Activated naive CD4-positive, alpha-beta T cell treated with anti-CD3 and anti-CD28 coated beads, Interleukin-2, amount 50 U/mL, for 72 hours (primary cell): ENCODE results near the gene GPR75. TPM values are rescaled to one million over a fixed set of nuclear protein-coding genes. Genes with fewer than 3 reads are reported as not detected.

ENCODE experiments used
- ATAC-seq, 2 donors: fragments of 150-1000 bp; cut with Tn5 transposase; 2 replicates each; pipeline ENCODE4 v1.10.0; 2021; ENCODE audit warnings: mild to moderate bottlenecking in 2 of 2, moderate library complexity in 2 of 2
- DNase-seq, 2 donors: peaks; one replicate each; pipeline ENCODE4 v3.0.0; 2021 to 2022; ENCODE audit warnings: low spot score in 2 of 2
- H3K27ac Mint-ChIP-seq, 2 donors: one replicate each; pipeline ENCODE4 v1.8.0; 2022; ENCODE audit warnings: mild to moderate bottlenecking in 2 of 2, mixed read lengths in 2 of 2
- H3K36me3 Mint-ChIP-seq, 2 donors: one replicate each; pipeline ENCODE4 v1.8.0; 2022; ENCODE audit warnings: mixed read lengths in 2 of 2
- H3K9me3 Mint-ChIP-seq, 2 donors: one replicate each; pipeline ENCODE4 v1.8.0; 2022; ENCODE audit warnings: mixed read lengths in 2 of 2
- total RNA-seq, 2 donors: library from RNA; stranded (reverse); gene quantifications; one replicate each; pipeline ENCODE4 v1.2.3, GENCODE V29; 2022

GPR75 gene
- under 1 TPM; 0.55 to 0.91 TPM for total RNA-seq

DNA sequence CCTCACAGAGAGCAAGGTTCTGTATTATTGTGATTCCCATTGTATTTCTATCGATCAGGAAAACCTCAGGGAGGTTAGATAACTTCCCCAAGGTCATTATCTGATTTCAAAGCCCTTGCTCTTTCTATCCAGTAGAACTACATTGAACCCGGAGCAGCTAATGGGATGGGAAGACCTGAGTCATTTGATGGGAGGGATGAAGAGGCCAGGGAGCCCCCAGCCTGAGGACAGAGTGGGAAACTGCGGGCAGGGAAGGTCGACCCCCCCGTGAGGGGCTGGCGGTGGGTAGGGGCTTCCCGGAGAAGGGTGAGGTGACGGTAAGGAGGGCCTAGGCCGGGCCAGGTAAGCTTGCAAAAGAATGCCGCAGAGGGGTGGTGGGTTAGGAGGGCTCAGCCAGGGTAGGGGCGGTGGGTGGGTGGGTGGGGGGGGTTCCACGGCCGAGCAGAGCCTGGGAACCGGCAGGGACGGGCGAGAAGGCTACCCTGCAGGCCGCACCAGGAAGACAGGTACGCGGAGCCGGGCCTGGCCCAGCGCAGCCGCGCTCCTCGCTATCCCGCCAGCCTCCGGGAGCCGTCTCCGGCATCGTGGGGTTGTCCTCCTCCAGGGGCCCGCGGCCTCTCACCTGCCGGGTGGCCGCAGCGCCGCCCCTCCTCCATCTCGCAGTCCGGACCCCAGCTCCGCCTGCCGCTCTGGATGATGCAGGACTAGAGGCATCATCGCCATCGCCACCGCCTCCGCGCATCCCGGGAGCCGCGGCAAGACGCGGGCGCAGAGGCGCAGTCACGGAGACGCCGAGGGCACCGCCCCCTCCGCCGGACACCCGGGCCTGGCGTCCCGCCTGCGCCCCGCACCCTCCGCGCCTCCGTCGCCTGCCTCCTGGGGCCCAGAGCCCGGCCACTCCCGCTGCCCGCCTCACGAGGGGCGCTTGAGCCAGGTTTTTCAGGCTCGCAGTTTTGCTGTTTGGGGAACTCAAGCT lies at the start of gene GPR75:
TSS of gene GPR75 (minus strand) at position 762 of the 976 bp plus-strand sequence. CDS start 5,211 bp downstream, outside the sequence.
- Mint-ChIP-seq H3K27ac (no peak within 1 kb of the TSS), H3K9me3 (no peaks in the 10 kb centered on the region), H3K36me3 (no peaks in the 10 kb centered on the region)
- DNase-seq (no peak), ATAC-seq (no peak)

DNA sequence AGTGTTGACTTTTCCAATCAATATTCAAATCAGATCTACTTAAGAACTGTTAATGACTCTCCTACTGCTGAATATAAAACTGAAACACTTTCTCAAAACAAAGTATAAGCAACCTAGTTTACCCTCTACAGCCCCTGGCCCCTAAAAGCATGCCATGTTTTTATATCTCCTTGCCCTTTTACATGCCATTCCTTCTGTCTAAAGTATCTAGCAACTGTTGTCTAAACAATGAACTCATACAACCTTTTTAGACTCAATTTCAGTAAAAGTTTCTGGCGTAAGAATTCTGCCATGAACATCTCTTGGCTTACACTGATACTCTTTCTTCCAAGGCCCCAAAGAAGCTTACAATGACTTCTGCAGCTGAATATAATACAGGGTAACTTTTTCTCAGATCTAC lies 47.8 kb upstream of the GPR75 start:
- H3K36me3 Mint-ChIP-seq, result peaks cover 0 to 17% of the 10 kb centered on the region in 2 donors

DNA sequence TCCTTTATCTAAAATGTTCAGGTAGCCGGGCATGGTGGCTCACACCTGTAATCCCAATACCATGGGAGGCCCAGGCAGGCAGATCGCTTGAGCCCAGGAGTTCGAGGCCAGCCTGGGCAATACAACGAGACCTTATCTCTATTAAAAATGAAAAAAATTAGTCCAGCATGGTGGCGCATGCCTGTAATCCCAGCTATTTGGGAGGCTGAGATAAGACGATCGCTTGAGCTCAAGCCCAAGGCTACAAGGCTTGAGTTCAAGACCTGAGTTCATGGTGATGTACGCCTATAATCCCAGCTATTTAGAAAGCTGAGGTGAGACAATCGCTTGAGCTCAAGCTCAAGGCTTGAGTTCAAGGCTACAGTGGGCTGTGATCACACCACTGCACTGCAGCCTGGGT lies 45.6 kb upstream of the GPR75 start:
- Mint-ChIP-seq H3K27ac (no peak overlapping the region), H3K9me3 (no peaks in the 10 kb centered on the region), H3K36me3 (peaks cover 0 to 17% of the 10 kb centered on the region in 2 donors)
- DNase-seq, result no peak
- ATAC-seq, result no peak

More for the DNA sequence above, 47.8 kb upstream of the GPR75 start:
- Mint-ChIP-seq H3K27ac (peak overlapping the region; percentile 8 to 15), H3K9me3 (no peaks in the 10 kb centered on the region)
- DNase-seq (no peak), ATAC-seq (no peak)

DNA sequence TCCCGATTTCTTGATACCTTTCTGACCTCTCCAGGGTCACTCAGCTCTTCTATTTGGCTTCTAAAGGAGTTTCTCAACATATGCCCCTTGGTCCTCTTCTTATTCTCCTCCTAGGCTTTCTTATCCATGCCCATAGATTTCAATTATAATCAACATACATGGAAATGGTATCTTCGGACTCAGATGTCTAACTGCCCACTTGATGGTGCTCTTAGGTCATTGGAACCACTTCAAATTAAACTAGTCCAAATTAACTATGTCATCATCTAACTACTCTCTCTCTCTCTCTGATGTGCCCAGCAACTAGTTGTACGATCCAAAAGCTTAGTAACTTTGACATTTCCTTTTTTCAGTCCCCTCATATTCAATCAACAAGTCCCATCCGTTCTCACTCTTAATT lies 43.2 kb upstream of the GPR75 start:
- Mint-ChIP-seq H3K9me3 (no peaks in the 10 kb centered on the region), H3K27ac (peak overlapping the region; percentile 5 to 38), H3K36me3 (peaks cover 0 to 17% of the 10 kb centered on the region in 2 donors)
- DNase-seq (no peak), ATAC-seq (no peak)

DNA sequence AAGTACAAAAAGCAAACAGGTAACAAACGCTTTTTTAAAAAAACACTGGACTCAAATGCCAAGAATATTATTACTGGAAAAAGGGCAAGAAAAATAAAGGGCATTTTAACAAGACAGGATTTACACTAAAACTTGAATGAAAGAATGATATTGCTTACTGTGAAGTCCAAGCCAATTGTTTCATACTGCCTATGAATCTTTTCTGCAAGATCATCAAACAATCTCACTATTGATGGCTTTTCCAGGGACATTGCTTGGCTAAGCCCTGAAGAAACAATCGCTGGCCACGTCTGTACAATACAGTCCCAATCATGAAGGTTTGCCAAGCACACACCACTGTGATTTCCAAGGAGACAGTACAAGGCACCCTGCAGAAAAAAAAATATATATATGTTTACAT lies 41.4 kb upstream of the GPR75 start:
- Mint-ChIP-seq H3K9me3 (no peaks in the 10 kb centered on the region), H3K27ac (no peak overlapping the region), H3K36me3 (peaks cover 7 to 9% of the 10 kb centered on the region in 2 donors)
- DNase-seq (no peak), ATAC-seq (no peak)

DNA sequence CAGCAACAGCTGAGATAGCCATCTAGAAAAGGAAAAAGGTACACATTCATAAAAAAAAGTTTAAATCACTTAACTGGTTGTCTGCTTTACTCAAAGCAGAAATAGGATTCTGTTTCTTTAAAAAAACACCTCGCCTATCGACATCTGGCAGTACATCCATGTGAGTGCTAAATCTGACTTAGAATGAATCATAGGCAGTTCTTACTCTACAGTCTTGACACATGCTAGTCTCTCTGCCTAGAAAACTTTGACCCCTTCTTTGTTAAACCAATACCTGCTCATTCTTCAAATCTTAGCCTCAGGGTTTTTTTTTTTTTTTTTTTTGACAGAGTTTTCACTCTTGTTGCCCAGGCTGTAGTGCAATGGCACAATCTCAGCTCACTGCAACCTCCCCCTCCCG lies 37.1 kb upstream of the GPR75 start:
- ATAC-seq (peak; percentile 57 to 91), DNase-seq (no peak)
- Mint-ChIP-seq H3K27ac (peak overlapping the region in 1 of 2 donors; percentile 65), H3K36me3 (peaks cover 5 to 20% of the 10 kb centered on the region in 2 donors), H3K9me3 (no peaks in the 10 kb centered on the region)

DNA sequence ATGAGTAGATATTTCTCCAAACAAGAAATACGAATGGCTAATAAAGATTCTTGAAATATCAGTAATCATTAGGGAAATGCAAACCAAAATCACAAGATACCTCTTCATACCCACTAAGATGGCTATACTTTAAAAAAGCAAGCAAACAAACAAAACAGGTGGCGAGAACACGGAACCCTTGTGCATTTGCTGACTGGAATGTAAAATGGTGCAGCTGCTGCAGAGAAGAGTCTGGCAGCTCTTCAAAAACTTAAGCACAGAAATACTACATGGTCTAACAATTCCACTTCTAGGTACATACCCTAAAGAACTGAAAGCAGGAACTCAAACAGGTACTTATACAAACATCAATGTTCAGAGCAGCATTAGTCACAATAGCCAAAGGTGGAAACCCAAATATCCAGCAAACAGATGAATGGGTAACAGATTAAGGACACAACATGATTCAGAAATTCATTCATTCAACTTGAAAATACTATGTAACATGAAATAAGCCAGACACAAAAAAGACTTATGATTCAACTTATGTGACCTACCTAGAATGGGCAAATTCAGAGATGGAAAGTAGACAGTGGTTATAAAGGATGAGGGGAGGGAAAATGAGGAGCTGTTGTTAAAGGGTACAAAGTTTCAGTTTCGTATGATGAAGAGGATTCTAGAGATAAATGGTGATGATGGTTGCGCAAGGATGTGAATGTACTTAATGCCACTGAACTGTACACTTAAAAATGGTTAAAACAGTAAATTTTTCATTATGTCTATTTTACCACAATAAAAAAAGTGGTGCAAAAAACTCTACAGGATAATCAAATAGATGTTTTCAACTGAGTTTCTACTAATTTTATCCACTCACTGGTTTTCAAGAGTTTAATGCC lies 26.9 kb upstream of the GPR75 start:
- Mint-ChIP-seq H3K27ac (peak overlapping the region in 1 of 2 donors; percentile 13), H3K36me3 (peaks cover 12 to 20% of the 10 kb centered on the region in 2 donors), H3K9me3 (no peaks in the 10 kb centered on the region)
- DNase-seq (no peak), ATAC-seq (peak; percentile 86 to 91)

DNA sequence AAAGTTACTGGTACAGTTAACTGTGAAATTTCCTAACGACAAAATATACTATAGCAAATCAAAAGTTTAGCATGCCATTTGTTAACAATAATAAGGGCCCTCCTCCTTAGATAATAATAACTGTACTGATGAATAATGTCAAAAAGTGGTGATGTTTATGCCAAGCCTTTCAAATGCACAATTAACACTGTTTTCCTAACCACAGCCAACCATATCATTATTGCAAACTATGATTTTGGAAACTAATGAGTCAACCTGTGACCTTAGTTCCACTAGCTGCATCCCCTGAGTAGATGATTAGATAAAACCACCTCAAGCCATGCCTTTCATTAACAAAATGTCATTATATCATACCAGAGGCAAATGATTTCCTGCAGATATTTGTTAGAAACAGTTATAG lies 25.1 kb upstream of the GPR75 start:
- H3K27ac Mint-ChIP-seq, result no peak overlapping the region
- peak; percentile 21 to 67 for ATAC-seq
- H3K9me3 Mint-ChIP-seq, result no peaks in the 10 kb centered on the region
- no peak for DNase-seq
- H3K36me3 Mint-ChIP-seq, result peaks cover 17 to 20% of the 10 kb centered on the region in 2 donors

DNA sequence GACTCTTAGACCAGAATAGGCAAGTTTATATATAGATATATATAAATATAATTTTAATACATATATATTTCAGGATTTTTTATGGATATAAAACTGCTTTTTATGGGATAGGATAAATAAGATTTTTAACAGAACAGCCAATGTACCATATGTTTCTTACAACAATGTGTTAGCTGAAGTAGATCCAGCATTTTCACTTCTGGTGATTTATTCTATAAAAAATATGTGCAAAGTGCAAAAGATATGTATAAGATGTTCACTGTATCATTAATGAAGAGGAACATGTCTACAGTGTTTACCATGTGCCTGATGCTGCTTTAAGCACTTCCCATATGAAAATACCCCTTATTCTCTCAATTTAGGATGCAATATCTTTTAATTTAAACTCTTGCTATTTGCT lies 22.2 kb upstream of the GPR75 start:
- peaks cover 20% of the 10 kb centered on the region in 2 donors for H3K36me3 Mint-ChIP-seq
- ATAC-seq, result no peak

DNA sequence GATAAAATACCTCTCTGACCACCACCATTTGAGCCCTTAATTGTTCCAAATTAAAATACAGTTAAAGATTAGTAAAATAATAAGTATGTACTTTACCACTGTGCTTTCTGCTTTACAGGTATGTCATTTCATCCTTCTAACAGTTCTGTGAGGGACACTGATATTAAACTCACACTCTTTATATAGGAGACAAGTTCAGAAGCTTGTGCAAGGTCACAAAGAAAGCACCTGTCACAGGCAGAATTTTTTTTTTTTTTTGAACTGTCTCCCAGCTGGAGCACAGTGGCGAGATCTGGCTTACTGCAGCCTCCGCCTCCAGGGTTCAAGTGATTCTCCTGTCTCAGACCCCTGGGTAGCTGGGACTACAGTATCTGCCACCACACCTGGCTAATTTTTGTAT lies 21.6 kb upstream of the GPR75 start:
- DNase-seq (no peak), ATAC-seq (no peak)
- Mint-ChIP-seq H3K9me3 (no peaks in the 10 kb centered on the region), H3K27ac (no peak overlapping the region), H3K36me3 (peaks cover 20% of the 10 kb centered on the region in 2 donors)

More for the DNA sequence above, 22.2 kb upstream of the GPR75 start:
- no peak for DNase-seq
- Mint-ChIP-seq H3K27ac (no peak overlapping the region), H3K9me3 (no peaks in the 10 kb centered on the region)

DNA sequence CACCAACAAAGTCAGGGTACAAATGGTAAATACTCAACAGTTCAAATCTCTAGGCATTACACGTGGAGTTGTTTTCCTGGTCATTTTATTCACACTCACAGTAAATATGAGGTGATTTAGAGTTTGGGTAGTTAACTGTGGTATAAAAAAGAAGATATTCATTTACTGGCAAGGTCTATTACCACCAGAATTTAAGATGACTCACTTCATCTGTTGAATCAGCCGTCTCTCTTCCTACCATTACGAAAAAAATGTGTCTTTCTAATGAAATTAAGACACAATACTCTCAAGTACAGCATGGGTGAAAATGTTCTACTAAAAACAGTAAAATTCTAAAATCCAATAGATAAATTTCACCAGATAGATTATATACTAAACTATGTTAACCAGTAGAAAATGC lies 21.0 kb upstream of the GPR75 start:
- Mint-ChIP-seq H3K27ac (no peak overlapping the region), H3K9me3 (no peaks in the 10 kb centered on the region), H3K36me3 (peaks cover 19 to 20% of the 10 kb centered on the region in 2 donors)
- DNase-seq, result no peak
- ATAC-seq, result peak in 1 of 2 donors; percentile 29

DNA sequence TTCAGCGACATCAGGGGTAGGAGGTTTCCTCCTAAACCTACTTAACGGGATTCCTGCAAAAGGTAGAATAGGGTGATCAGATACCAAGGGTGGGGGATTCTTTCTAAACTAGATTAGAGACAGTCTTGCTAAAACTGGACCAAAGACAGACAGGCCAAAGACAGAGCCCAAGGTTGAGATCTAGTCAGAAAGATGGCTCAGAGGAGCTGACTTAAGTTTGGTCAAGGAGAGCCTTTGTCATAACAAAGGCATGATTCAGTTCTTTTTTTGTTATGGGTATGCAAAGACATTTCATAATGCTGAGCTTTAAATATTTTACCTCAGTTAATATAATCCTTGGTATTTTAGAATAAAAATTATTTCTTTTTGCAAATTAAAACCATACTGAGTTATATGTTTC lies 17.8 kb upstream of the GPR75 start:
- H3K9me3 Mint-ChIP-seq, result no peaks in the 10 kb centered on the region
- no peak overlapping the region for H3K27ac Mint-ChIP-seq
- ATAC-seq (no peak), DNase-seq (no peak)
- H3K36me3 Mint-ChIP-seq, result peaks cover 0 to 13% of the 10 kb centered on the region in 2 donors

DNA sequence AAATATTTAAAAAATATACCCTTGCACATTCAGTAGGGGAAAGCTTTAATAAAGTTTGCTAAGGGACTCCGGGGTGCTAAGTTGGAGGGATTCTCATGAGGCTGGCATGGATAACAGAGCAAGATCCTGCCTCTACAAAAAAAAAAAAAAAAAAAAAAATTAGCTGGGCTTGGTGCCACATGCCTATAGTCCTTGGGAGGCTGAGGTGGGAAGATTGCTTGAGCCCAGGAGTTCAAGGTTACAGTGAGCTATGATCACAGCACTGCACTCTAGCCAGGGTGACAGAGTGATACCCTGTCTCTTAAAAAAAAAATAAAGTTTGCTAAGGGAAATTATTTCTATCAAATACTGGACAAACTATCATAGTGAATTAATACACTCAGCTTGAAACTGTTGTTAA lies 17.3 kb upstream of the GPR75 start:
- DNase-seq (no peak), ATAC-seq (no peak)
- Mint-ChIP-seq H3K36me3 (peaks cover 0 to 13% of the 10 kb centered on the region in 2 donors), H3K27ac (no peak overlapping the region), H3K9me3 (no peaks in the 10 kb centered on the region)

DNA sequence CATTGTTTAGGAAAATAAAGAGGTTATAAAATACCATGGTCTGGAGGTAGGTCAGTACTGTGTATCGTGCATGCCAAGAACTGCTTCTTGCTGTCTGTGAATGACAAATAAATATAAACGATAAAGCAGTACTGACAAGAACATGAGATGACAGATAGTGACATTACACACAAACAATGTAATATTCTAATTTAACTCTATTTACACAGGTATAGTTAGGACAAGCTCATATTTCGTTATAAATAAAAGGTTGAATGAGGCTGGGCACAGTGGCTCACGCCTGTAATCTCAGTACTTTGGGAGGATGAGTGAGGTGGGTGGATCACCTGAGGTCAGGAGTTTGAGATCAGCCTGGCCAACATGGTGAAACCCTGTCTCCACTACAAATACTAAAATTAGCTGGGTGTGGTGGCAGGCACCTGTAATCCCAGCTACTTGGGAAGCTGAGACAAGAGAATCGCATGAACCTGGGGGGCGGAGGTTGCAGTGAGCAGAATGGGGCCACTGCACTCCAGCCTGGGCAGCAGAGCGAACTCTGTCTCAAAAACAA lies 14.7 kb upstream of the GPR75 start:
- ATAC-seq (no peak), DNase-seq (no peak)
- no peak overlapping the region for H3K27ac Mint-ChIP-seq
- H3K36me3 Mint-ChIP-seq, result peaks cover 0 to 5% of the 10 kb centered on the region in 2 donors
- H3K9me3 Mint-ChIP-seq, result no peaks in the 10 kb centered on the region

DNA sequence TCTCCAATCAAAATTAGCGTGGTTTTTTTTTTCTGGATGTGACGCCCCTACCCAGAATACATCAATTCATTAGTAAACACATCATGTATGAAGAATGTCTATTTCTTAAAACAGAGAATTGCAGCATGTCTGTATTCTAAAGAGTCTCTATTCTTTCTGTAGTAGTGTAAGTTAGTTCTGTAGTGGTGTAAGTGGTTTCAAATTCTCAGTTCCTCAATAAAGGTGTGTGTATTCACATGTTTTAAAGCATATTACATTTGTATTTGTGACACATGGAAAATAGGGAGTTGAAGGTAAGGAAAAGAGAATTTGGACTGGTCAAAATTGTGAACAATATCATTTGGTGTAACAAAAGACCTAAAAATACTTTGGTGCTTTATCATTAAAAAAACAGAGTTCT lies 8.0 kb upstream of the GPR75 start:
- H3K27ac Mint-ChIP-seq, result no peak overlapping the region
- H3K9me3 Mint-ChIP-seq, result no peaks in the 10 kb centered on the region
- ATAC-seq (no peak), DNase-seq (no peak)
- H3K36me3 Mint-ChIP-seq, result peaks cover 11% of the 10 kb centered on the region in 2 donors

DNA sequence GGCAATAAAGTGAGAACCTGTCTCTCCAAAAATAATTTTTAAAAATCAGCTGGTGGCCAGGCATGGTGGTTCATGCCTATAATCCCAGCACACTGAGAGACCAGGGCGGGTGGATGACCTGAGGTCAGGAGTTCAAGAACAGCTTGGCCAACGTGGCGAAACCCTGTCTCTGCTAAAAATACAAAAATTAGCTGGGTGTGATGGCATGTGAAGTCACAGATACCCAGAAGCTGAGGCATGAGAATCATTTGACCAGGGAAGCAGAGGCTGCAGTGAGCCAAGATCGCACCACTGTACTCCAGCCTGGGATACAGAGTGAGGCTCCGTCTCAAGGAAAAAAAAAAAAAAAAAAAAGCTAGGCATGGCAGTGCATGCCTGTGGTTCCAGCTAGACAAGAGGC lies 7.4 kb upstream of the GPR75 start:
- no peak for ATAC-seq
- peaks cover 11% of the 10 kb centered on the region in 2 donors for H3K36me3 Mint-ChIP-seq
- no peak overlapping the region for H3K27ac Mint-ChIP-seq
- H3K9me3 Mint-ChIP-seq, result no peaks in the 10 kb centered on the region
- DNase-seq, result no peak

DNA sequence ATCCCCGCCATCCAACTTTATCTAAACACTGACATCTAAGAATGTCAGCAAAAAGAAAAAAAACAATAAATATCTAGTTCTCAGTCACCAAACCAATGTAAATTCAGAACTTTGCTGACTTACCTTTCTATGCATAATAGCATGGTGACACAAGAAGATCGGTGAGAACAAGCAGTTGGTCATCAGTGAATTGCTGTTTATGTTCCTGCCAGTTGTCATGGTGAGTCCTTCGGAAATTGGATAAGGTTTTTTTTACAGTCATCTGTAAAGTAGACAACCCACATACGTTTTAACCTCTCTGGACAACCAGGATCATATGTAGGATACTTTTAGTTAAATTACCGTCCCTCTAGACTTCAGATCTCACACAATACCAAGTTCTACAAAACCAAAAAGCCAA lies 6.2 kb upstream of the GPR75 start:
- DNase-seq (no peak), ATAC-seq (no peak)
- H3K36me3 Mint-ChIP-seq, result peaks cover 11% of the 10 kb centered on the region in 2 donors
- no peaks in the 10 kb centered on the region for H3K9me3 Mint-ChIP-seq
- no peak overlapping the region for H3K27ac Mint-ChIP-seq
